Left ventricle myocardium inferior (tissue), 1 donor: ENCODE data around the gene PTPRM. TPM values are rescaled to one million over a fixed set of nuclear protein-coding genes. Genes with fewer than 3 reads are reported as not detected.
A peak's percentile ranks its signal among the peaks of the same experiment; 100 is the strongest.

Source experiments
- DNase-seq: peaks from one replicate; pipeline ENCODE4 v3.0.0-alpha.2; 2020
- H3K27ac ChIP-seq: fragments of 200-600 bp; replicated peaks from 2 replicates; pipeline ENCODE4 v1.8.0; 2021
- H3K27me3 ChIP-seq: fragments of 200-600 bp; 2 replicates; pipeline ENCODE4 v1.8.0; 2021; ENCODE audit warnings: low read depth
- H3K36me3 ChIP-seq: fragments of 200-600 bp; 2 replicates; pipeline ENCODE4 v1.8.0; 2021
- H3K4me1 ChIP-seq: fragments of 200-600 bp; 2 replicates; pipeline ENCODE4 v1.8.0; 2021
- H3K4me3 ChIP-seq: fragments of 200-600 bp; 2 replicates; pipeline ENCODE4 v1.8.0; 2021; ENCODE audit warnings: mild to moderate bottlenecking, moderate library complexity
- H3K9me3 ChIP-seq: fragments of 200-600 bp; replicated peaks from 2 replicates; pipeline ENCODE4 v1.8.0; 2021
- intact Hi-C: fragments of 100-400 bp; cut with micrococcal nuclease; formaldehyde crosslinking; loops from one replicate; pipeline ENCODE4 v1.11.0; 2022
- total RNA-seq: library from RNA; stranded (reverse); fragmentation: NEBNext Ultra II Directional; extraction: Animal tissue kit (Norgen Biotek cat#: 25700); gene quantifications from one replicate; pipeline ENCODE4 v1.2.1, GENCODE V29; 2021
- TF ChIP-seq, protein P1 (sequence below): fragments of 200-600 bp; IDR thresholded peaks from 2 replicates; pipeline ENCODE4 v1.8.0; 2021; ENCODE audit warnings: antibody characterized with exemption, mild to moderate bottlenecking, borderline replicate concordance
- donor health status: DM: no; HTN: yes; CAD: no; lungs with severe emphysema.

The PTPRM gene
- total RNA-seq, 1 donor from 2014 or later = 132 TPM

DNA sequence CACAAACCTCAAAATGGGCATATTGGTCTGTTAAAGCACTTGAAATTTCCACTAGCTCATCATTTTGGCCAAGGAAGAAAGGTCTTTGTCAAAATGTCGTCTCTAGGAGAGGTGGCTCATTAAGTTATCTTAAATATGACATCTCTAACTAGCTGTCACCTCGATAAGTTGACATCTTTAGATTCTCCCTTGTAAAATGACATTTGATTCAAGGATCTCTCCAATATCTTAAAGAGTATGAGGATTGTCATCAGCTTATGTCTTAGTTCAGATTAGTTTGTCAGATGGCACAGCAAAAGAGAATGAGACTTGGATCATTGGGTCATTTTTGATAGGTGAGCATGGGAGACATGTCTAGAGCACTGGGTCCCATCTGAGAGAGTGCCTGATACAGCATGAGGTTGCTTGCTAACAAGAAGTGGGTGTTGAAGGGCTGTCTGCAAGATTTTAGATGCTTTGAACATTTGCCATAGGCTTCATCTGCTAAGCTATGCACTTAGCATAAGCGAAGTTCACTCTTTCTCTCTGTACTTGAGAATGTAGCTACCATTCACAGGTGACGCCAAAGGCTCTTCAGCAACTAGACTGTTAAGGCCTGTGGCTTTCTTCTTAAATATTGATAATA, 12.9 kb downstream of the PTPRM start:
- DNase-seq = no peak
- intact Hi-C loops = no loop called here
- no peaks in the 10 kb centered on the region for H3K9me3 ChIP-seq
- no peaks in the 10 kb centered on the region for H3K36me3 ChIP-seq
- H3K4me1 ChIP-seq = peaks cover 93% of the 10 kb centered on the region
- no peak overlapping the region for H3K4me3 ChIP-seq
- TF ChIP-seq, protein P1, sequence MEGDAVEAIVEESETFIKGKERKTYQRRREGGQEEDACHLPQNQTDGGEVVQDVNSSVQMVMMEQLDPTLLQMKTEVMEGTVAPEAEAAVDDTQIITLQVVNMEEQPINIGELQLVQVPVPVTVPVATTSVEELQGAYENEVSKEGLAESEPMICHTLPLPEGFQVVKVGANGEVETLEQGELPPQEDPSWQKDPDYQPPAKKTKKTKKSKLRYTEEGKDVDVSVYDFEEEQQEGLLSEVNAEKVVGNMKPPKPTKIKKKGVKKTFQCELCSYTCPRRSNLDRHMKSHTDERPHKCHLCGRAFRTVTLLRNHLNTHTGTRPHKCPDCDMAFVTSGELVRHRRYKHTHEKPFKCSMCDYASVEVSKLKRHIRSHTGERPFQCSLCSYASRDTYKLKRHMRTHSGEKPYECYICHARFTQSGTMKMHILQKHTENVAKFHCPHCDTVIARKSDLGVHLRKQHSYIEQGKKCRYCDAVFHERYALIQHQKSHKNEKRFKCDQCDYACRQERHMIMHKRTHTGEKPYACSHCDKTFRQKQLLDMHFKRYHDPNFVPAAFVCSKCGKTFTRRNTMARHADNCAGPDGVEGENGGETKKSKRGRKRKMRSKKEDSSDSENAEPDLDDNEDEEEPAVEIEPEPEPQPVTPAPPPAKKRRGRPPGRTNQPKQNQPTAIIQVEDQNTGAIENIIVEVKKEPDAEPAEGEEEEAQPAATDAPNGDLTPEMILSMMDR = no peak
- no peak overlapping the region for H3K27ac ChIP-seq
- no peaks in the 10 kb centered on the region for H3K27me3 ChIP-seq

GRCh38 chr18:7584646-7585275, 17.6 kb downstream of the PTPRM start:
- peak overlapping the region; percentile 48 for H3K27ac ChIP-seq
- TF ChIP-seq, protein P1 = no peak
- no peak overlapping the region for H3K4me3 ChIP-seq
- H3K27me3 ChIP-seq = no peaks in the 10 kb centered on the region
- H3K4me1 ChIP-seq = peaks cover 93% of the 10 kb centered on the region
- intact Hi-C loops = no loop called here
- H3K9me3 ChIP-seq = no peaks in the 10 kb centered on the region
- no peak for DNase-seq
- H3K36me3 ChIP-seq = no peaks in the 10 kb centered on the region

DNA sequence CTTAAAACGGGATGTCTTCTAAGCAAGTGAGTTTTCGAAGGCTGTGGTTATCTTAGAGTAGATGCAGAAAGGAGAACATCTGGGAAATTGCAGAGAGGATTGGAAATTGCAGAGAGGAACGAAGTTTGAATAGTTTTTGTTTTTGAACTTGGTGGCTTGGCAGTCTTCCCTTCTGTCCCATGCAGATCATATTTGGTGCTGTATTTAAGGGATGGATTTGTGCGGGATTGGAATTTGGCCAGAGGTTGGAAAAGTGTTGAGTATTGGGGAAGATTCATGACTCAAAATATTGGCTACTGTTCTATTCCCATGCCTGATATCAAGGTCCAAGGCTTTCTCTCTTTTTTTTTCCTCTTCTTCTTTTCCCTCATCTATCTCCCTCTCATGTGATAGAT, 18.2 kb downstream of the PTPRM start:
- Histone ChIP-seq H3K36me3 (no peaks in the 10 kb centered on the region), H3K27me3 (no peaks in the 10 kb centered on the region), H3K4me1 (peaks cover 93% of the 10 kb centered on the region), H3K4me3 (no peak overlapping the region), H3K9me3 (no peaks in the 10 kb centered on the region), H3K27ac (peak overlapping the region; percentile 48)
- TF ChIP-seq, protein P1 = no peak
- intact Hi-C loops = no loop called here
- DNase-seq = no peak

GRCh38 chr18:7586379-7586778, 19.3 kb downstream of the PTPRM start:
- intact Hi-C loops = no loop called here
- Histone ChIP-seq H3K36me3 (no peaks in the 10 kb centered on the region), H3K4me3 (no peak overlapping the region), H3K9me3 (no peaks in the 10 kb centered on the region), H3K27me3 (no peaks in the 10 kb centered on the region), H3K4me1 (peaks cover 93% of the 10 kb centered on the region), H3K27ac (no peak overlapping the region)
- TF ChIP-seq, protein P1 = no peak
- no peak for DNase-seq

DNA sequence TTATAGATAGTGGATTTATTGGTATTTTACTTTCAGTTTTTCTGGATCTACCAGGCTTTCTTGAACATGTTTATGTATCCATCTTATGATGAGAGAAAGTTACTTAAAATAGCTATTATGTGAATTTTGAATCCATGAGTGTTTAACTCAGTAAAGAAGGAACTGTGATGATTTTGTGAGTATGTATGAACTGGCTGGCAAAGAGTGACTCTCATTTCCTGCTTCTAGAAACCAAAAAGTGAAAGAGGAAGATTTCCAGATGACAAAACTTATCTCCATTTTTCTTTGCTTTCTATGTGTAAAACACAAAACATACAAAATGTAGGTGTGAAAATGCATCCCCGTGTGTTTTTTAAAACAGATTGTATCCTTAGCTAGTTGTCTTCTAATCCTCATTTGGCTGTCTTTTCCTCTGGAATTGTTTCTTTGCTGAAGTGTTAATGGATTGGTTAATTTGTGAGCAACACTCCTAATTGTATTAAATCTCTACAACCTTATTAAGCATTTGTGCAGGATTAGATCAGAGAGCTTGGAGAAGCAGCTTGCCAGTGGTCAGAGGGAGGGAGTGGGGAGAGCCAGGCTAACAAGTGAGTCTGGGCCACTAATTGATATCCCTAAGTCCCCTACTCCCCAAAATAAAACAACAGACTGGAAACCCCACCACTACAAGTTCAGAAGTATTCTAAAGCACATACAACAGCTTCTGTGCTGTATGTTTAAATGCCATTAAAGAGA, 23.9 kb downstream of the PTPRM start:
- Histone ChIP-seq H3K4me3 (no peak overlapping the region), H3K36me3 (no peaks in the 10 kb centered on the region), H3K27me3 (no peaks in the 10 kb centered on the region), H3K9me3 (no peaks in the 10 kb centered on the region), H3K27ac (no peak overlapping the region), H3K4me1 (peaks cover 99% of the 10 kb centered on the region)
- TF ChIP-seq, protein P1 = no peak
- DNase-seq = no peak
- intact Hi-C loops = no loop called here
